K562 treated with DMSO at 1 percent for 24 hours (cell line): Measurements from ENCODE around the gene EIF2S3. TPM values are rescaled to one million over a fixed set of nuclear protein-coding genes. Genes with fewer than 3 reads are reported as not detected.

Experiments
- total RNA-seq: library from RNA; unstranded; fragments of 300-600 nt; gene quantifications from 2 replicates; pipeline ENCODE4 v1.2.3, GENCODE V29; 2022; ENCODE audit warnings: low read depth; ENCODE audit not compliant: insufficient read depth

The EIF2S3 gene
- total RNA-seq = 127 and 134 TPM in 2 replicates

GRCh38 chrX:24054182-24055042 is at the start of gene EIF2S3:
Gene EIF2S3 (plus strand): TSS chrX:24054956. CDS start chrX:24054969, 13 bp downstream.

GRCh38 chrX:24027086-24027485 is 27.7 kb upstream of the EIF2S3 start, which contains the start of gene KLHL15:
Gene KLHL15 (minus strand): TSS chrX:24027186. CDS start chrX:24006693, 20,493 bp downstream.

Other genes with a start within 250 kb of the EIF2S3 start
- 31.5 and 38.3 TPM in 2 replicates for gene APOO, start 147.0 kb upstream of the EIF2S3 start, total RNA-seq
- gene CXorf58, start 146.9 kb upstream of the EIF2S3 start, total RNA-seq = not detected in 2 replicates
- gene KLHL15, start 27.8 kb upstream of the EIF2S3 start, total RNA-seq = 6.0 and 6.1 TPM in 2 replicates
- gene ZFX, start 94.8 kb downstream of the EIF2S3 start, total RNA-seq = 9.9 and 10.7 TPM in 2 replicates